Muscle of back (tissue), 13 donors: ENCODE results near the gene ZBTB48. TPM values are rescaled to one million over a fixed set of nuclear protein-coding genes. Genes with fewer than 3 reads are reported as not detected.
"Not testable (repeated sequence)": the region's sequence is repeated elsewhere in the genome, so short reads cannot be mapped to it uniquely, and the experiment has no call there.

ENCODE experiments used
- DNase-seq, 3 donors: peaks; one replicate each; pipeline versions ENCODE4 v3.0.0 to v3.0.0-alpha.2; 2013
- long read RNA-seq, 9 donors: transcript quantifications; one replicate each; lab custom pipeline, GENCODE V29; 2026
- polyA plus RNA-seq, 10 donors: library from polyadenylated mRNA; unstranded; fragments of 120-200 nt; gene quantifications; one replicate each; pipeline ENCODE4 v1.2.1, GENCODE V29; 2013; ENCODE audit not compliant: insufficient read length in 10 of 10

ZBTB48 gene
- 10 to 100 TPM; 13.2 to 24.8 (median 16.2) TPM for polyA plus RNA-seq
- long read RNA-seq, donor 1: 0 reads
- long read RNA-seq, donor 2: 0 reads
- long read RNA-seq, donor 3: 0 reads
- long read RNA-seq, donor 4, partial matches to known transcripts: 0 of 1 reads
- long read RNA-seq, donor 4, other reads (novel, unspliced or antisense): 0 of 1 reads
- long read RNA-seq, donor 5, partial matches to known transcripts: 0 of 3 reads
- long read RNA-seq, donor 5, other reads (novel, unspliced or antisense): 0 of 3 reads
- long read RNA-seq, donor 6: 0 reads
- long read RNA-seq, donor 7: 0 reads
- long read RNA-seq, donor 8, partial matches to known transcripts: 0 of 1 reads
- long read RNA-seq, donor 8, other reads (novel, unspliced or antisense): 0 of 1 reads
- long read RNA-seq, donor 9, partial matches to known transcripts: 0 of 1 reads
- long read RNA-seq, donor 9, other reads (novel, unspliced or antisense): 0 of 1 reads

DNA sequence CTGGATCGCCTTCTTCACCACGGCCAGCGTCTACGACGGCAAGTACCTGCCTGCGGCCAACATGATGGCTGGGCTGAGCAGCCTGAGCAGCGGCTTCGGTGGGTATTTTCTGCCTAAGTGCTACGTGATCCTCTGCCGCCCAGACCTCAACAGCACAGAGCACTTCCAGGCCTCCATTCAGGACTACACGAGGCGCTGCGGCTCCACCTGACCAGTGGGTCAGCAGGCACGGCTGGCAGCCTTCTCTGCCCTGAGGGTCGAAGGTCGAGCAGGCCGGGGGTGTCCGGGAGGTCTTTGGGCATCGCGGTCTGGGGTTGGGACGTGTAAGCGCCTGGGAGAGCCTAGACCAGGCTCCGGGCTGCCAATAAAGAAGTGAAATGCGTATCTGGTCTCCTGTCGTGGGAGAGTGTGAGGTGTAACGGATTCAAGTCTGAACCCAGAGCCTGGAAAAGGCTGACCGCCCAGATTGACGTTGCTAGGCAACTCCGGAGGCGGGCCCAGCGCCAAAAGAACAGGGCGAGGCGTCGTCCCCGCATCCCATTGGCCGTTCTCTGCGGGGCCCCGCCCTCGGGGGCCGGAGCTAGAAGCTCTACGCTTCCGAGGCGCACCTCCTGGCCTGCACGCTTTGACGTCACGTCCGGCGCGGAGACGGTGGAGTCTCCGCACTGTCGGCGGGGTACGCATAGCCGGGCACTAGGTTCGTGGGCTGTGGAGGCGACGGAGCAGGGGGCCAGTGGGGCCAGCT lies at the start of gene ZBTB48:
Gene ZBTB48 (plus strand): TSS at position 621 of the 745 bp plus-strand sequence. CDS start 616 bp downstream, outside the sequence.
- peak; percentile 98 to 100 (median 100) for DNase-seq

DNA sequence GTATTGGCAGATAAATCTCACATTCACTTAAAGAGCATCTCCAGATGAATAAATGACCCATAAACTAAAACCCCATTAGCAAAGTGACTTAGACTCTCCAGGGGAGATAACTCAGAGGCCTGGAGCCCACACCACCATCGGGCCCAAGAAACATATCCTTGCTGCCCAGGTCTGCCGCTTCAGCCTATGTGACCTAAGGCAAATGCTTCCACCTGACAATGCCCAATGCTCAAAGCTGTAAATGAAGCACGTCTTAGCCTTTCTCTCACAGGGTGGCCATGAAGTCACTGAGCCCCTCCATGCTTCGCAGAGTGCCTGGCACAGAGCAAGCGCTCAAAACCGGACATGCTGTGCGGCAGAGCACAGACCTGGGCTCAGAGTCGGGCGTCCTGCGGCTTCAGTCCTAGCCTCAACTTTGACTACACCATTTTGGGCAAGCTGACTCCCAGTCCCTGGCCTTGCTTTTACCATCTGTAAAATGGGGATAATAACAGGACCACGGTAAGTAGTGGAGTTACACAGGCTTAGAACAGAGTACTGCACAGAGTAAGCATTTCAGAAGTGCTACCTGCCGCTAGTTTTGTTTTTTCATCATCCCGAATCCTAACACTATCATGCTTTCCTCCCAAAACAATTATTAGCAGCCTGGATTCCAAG lies 49.2 kb upstream of the ZBTB48 start:
- DNase-seq: no peak

DNA sequence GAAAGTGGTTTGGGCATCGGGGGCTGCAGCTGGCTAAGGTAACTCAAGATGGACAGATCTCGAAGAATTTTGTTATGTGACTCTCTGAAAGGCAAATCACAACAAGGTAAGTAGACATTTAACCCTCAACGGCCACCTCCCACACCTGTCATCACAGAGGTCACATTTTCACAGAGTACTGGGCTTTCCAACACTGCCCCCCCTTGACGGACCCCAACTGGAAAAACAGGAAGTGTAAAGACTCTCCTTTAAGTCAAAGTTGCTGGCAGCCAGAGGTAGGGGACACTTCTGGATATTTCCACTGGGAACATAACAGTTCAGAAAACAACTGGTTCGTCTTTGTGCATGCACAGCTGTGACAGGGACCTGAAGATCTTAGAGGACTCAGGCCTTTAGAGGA lies 47.8 kb upstream of the ZBTB48 start:
- DNase-seq: no peak

DNA sequence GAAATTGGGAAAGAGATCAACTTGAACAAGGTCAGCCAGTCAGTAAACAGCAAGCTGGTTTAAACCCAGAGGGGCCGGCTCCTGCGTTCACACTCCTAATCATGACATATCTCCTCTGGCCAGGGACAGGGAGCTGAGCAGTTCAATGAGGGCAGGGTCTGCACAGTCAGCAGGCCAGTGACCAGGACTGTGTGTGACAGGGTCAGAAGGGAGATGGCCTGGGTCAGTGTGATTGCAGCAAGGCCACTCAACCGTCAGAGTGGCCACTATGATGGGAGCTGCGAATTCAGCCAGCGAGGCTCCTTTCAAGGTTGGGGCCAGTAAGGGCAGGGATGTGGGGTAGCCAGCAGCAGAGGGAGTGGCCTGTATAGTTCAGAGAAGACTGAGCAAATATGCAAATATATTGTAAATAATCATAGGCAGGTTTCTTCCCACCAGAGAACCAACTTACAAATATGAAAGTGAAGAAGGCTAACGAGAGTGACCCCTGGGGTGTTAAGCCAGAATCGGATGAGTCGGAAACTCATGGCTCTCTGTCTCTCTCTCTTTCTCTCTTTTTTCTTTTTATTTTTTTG lies 45.5 kb upstream of the ZBTB48 start:
- no peak for DNase-seq

DNA sequence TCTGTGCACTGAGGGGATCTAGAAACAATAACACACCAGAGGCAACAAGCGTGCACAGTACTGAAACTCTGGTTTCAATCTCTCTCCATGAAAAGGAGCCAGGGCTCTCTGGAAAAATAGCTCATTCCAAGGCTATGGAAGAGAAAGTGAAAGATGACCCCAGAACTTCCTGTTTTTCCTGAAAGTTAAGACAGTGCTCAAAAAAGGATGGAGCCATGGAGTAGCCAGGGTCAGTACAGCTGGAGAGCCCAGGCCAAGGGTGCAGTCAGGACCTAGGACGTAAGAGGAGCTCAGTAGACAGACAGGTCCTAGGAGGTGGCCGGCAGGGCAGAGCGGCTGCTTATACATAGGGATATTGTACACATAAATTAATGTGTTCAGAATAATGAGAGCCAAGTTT lies 44.6 kb upstream of the ZBTB48 start:
- DNase-seq: no peak

DNA sequence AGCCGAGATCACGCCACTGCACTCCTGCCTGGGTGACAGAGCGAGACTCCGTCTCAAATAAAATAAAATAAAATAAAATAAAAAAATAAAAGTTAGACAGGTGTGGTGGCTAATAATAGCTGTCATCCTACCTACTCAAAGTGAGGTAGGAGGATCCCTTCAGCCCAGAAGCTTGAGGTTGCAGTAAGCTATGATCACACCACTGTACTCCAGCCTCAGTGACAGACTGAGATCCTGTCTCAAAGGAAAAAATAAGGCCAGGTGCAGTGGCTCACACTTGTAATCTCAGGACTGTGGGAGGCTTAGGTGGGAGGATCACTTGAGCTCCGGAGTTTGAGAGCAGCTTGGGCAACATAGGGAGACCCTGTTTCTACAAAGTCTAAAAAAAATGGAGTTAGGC lies 43.5 kb upstream of the ZBTB48 start:
- no peak for DNase-seq

DNA sequence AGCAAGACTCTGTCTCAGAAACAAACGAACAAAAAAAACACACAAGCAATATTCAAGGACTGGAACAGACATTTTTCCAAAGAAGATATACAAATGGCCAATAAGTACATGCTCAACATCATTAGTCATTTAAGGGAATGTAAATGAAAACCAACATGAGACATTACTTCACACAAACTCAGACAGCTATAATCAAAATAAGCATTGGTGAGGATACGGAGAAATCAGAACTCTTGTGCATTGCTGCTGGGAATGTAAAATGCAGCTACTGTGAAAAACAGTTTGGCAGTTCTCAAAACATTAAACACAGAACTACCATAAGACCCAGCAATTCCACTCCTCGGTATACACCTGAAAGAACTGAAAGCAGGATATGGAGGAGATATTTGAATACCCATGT lies 40.8 kb upstream of the ZBTB48 start:
- DNase-seq: no peak

DNA sequence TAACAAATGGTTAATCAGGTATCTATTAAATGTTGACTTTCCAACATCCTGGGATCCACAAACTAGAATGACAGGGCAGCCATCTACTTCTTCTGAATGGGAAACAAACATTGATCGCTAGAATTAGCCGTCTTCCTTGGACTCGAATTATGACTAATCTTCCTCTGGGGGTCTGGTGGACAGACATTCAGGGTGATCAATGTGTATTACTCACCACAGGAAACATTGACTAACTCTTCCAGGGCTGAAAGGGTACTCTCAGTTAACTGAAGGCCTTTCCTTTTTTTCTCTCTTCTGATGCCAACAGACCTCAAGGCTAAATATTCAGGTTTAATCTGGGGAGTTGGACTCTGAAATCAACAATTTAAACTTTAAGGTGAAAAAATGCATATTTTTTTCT lies 35.0 kb upstream of the ZBTB48 start:
- no peak for DNase-seq

DNA sequence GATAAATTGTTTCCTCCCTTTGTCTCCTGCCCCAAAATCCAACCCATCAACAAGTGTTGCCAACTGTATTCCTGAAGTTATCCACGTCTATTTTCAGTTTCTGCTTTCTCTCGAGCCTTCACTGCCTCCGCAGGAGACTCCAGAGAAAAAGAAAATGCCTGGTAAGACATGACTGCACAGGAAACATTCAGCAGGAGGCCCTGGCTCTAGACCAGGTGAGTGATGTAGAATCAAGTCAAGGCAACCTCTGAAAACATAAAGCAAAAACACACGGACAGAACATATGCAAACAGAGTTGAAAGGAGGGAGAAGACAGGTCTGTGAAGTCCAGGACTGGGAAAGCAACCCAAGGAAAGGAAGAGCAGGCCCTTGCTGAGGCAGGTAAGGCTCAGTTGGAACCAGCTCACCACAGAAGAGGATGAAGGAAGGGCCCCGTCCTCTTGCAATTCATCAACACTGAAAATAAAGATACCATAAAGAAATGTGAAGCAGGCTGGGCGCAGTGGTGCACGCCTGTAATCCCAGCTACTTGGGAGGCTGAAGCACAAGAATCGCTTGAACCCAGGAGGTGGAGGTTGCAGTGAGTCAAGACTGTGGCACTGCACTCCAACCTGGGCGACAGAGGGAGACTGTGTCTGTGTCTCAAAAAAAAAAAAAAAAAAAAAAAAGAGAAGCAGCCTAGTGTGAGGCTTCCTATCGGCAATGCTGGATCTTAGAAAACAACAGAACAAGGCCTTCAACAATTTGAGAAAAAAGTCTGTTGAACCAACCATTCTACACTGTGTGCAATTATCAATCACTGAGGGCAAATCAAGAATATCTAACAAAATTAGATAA lies 34.3 kb upstream of the ZBTB48 start:
- no peak for DNase-seq

DNA sequence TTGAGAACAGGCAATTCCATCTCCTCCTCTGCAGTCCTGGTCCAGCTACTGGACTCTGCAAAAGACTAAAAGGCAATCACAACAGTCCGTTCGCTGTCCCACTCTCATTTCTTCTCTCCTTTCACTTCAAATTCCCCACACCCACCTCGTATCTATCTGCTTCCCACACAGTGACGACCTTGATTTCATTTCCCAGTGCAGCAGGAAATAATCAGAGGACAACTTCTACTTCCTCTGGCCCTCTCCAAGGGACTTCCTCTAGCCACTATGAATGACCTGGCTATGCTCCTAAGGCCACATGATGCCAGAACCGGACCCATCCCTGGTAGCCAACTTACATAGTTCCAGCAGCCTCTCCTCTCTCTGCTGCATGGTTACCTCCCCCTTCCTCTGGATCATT lies 33.5 kb upstream of the ZBTB48 start:
- DNase-seq: no peak

DNA sequence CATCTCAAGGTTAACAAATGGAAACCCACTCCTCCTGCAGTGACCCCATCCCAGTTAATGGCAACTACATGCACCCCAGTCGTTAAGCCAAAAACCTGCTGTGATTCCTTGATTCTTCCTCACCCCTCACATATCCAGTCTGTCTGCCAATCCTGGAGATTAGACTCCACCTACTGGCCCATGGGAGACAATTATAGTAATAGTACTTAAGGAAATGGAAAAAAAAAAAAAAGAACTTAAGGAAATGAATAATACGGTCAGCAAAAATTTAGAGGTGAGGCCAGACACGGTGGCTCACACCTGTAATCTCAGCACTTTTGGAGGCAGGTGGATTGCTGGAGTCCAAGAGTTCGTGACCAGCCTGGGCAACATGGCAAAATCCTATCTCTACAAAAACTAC lies 32.5 kb upstream of the ZBTB48 start:
- no peak for DNase-seq

DNA sequence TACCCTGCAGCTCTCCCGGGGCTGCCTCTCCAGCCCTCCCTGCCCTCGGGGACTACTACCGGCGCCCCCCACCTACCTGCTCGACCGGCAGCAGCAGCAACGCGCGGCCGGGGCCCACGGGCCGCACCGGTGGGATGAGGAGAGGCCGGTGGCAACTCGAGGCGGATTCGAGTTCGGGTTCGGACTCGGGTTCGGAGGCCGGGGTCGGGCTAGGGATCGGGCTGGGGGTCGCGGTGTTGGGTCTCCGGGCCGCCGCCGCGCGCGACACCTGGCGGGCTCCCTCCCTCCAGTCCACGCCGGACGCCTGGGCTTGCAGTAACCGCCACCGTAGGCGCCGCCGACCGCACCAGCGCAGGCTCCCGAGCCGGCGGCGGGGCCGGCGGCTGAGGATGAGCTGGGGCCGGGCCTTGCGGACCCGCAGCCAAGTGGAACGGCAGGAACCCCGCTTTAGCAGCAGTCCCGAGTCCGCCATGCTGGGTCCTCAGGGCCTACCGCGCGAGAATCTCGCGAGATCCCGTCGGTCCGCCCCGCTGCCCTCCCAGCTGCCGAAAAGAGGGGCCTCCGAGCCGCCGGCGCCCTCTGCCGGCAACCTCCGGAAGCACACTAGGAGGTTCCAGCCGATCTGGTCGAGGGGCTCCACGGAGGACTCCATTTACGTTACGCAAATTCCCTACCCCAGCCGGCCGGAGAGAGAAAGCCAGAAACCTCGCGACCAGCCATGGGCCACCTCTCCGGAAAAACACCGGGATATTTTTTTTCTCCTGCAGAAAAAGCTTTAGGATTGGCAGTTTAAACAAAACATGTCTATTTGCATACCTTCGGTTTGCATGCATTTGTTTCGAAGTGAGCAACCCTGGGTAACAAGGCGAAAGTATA lies 25.5 kb upstream of the ZBTB48 start, which contains the start of gene NOL9:
Gene NOL9 (minus strand): TSS at position 483 of the 876 bp plus-strand sequence. CDS start 11 bp downstream, at position 472.
- peak; percentile 92 to 98 (median 97) for DNase-seq

DNA sequence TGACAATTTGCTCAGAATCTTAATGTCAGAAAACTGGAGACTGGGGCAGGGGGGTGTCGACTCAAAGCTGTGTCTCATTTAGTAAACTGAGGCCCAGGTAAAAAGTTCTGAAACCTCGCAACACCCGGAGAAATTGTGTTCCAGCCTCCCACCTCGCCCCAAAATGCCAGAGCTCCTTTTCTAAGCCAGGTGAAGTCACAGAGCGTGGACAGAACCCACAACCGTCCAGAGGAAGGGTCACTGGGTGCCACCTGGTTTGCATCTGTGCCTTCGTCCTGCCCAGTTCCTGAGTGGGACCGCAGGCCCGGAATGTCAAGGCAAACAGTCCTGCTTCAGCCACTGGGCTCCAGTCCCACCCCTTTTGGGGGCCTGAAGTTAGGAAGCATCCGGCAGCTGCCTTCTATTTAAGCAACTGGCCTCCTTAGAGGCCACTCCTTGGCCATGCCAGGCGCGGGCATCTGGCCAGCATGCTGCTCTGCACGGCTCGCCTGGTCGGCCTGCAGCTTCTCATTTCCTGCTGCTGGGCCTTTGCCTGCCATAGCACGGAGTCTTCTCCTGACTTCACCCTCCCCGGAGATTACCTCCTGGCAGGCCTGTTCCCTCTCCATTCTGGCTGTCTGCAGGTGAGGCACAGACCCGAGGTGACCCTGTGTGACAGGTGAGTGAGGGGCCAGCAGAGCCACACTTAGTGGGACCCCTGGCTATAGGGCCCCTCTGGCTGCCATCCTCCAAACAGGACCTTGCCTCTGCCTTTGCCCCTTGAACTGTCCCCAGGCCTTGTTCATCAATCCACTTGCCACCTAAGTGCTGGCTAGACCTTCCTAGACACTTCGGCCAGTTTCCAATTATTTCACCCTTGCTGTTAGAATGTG lies 24.7 kb upstream of the ZBTB48 start, which contains the start of gene TAS1R1:
Gene TAS1R1 (plus strand): TSS at position 401 of the 872 bp plus-strand sequence. CDS start 67 bp downstream, at position 468.
- DNase-seq: peak; percentile 63 to 77 (median 64)

DNA sequence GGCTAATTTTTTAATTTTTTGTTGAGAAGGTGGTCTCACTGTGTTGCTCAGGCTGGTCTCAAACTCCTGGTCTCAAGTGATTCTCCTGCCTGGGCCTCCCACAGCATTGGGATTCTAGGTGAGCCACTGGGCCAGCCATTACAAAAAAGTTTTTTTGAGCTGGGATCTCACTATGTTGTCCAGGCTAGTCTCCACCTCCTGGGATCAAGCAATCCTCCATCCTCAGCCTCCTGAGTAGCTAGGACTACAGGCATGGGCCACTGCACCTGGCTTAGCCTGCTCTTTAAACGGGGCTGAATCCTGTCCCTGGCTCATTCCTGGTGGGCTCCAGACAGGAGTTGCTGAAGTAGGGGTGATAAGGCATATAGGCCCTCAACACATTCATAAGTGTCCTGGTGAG lies 22.2 kb upstream of the ZBTB48 start:
- no peak for DNase-seq

DNA sequence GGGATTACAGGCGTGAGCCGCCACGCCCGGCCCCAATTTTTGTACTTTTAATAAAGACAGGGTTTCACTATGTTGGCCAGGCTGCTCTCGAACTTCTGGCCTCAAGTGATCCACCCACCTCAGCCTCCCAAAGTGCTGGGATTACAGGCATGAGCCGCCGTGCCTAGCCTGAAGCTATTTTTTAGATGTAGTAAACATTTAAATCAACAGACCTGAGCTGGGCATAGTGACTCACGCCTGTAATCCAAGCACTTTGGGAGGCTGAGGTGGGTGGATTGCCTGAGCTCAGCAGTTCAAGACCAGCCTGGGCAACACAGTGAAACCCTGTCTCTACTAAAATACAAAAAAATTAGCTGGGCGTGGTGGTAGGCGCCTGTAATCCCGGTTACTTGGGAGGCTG lies 20.6 kb upstream of the ZBTB48 start:
- not testable (repeated sequence) for DNase-seq

DNA sequence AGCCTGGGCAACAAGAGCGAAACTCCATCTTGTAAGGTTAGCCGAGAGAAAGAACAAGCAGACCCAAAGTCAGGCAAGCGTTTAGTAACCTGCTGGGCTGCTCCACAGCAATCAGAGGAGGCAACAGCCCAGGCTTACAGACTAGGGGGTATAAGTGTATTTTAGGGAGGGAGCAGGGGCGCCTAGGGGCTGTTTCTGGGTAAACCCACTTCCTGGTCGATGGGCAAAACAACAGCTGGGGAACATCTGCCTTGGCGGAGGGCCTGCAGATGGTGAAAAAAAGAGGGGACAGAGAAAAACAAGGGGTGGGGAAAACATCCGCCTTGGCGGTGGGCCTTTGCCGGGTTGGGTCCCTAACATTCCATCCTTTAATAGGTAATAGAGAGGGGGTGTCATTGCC lies 19.5 kb upstream of the ZBTB48 start:
- DNase-seq: peak in 1 of 3 donors; percentile 29

DNA sequence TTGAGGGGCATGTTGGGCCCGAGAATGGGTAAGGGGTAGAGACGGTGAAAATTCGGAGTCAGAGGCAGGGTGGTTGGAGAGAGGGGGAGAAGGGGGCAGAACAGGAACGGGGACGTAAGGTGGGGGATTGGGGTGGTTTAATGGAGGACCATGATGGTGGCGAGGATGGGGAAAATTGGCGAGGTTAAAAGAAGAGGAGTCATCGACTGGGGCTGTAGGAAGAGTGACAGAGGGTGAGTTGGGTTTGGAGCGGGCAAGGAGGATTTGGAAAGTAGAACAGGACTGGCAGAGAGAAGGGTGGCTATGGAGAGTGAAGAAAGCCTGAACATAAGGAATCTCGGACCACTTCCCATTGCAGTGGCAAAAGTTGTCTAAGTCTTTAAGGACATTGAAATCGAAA lies 10.8 kb upstream of the ZBTB48 start:
- DNase-seq: no peak

DNA sequence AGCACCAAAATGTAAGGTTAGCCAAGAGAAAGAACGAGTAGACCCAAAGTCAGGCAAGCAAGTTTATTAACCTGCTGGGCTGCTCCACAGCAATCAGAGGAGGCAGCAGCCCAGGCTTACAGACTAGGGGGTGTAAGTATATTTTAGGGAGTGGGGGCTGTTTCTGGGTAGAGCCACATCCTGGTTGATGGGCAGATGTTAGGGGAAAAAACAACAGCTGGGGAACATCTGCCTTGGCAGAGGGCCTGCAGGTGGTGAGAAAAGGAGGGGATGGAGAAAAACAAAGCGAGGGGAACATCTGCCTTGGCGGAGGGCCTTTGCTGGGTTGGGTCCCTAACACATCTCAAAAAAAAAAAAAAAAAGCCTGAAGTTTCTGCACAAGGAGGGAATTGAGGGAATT lies 9.7 kb upstream of the ZBTB48 start:
- DNase-seq: no peak

DNA sequence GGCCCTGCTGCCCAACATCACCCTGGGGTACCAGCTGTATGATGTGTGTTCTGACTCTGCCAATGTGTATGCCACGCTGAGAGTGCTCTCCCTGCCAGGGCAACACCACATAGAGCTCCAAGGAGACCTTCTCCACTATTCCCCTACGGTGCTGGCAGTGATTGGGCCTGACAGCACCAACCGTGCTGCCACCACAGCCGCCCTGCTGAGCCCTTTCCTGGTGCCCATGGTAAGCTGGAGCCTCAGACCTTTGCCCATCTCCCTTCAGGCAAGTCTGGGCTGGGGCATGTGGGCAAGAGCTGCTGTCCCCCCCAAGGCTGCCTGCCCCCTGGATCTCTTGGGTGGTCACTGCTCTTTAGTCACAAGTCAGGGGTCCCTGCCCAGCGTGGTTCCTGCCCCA lies 8.8 kb upstream of the ZBTB48 start:
- DNase-seq: no peak
